ENCODE measurements around the gene SH3TC1.

The SH3TC1 gene

DNA sequence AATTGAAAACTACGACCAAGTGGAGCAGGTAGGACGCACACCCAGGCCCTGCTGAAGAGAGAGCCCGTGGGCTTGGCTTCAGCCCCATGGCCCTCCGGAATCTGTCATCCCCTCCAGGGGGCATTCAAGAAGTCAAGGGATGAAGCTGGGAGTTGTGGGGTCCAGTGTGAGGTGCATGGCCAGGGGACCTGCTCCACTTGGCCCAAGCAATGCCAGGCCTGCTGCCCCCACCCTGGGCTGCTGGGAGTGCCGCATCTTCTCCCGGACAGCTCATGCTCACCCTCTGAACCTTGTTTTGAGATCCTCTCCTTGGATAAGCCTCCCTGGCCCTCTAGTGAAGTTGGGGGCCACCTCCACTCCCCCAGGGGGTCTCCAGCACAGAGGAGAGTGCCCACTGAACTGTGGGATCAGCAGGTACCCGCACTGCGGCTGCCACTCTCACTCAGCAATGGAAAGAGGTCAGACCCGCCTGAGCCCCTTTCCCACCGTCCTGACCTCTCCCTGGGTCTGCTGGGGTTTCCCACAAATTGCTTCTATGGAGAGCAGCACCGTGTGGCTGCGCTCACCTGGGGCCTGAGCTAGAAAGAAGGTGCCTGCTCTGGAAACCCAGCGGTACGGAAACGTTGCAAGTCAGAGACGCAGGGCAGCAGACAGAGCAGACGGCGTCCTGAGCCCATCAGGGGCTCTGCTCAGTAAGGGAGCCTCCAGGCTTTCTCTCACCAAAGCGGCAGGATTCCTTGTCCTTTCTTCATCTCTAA is 35.5 kb upstream of the SH3TC1 start:
- DNase-seq (ENCODE audit: low read depth) = no peak

DNA sequence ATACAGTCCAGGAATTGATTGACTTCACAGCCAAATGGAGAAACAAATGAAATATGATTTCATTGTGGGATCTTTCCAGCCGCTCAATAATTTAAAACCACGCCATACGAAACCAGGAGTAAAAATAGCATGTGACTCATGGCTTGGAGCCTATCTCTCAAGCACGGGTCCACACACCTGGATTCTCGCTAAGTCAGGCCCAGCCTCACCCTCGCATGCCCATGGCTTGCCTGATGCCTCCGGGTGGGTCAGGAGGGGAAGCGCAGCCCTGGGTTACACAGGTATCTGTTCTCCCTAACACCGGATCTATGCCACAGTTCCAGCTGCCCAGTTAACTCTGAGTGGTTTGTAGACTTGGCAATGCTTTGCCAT is 34.9 kb upstream of the SH3TC1 start:
- DNase-seq (ENCODE audit: low read depth) = no peak

DNA sequence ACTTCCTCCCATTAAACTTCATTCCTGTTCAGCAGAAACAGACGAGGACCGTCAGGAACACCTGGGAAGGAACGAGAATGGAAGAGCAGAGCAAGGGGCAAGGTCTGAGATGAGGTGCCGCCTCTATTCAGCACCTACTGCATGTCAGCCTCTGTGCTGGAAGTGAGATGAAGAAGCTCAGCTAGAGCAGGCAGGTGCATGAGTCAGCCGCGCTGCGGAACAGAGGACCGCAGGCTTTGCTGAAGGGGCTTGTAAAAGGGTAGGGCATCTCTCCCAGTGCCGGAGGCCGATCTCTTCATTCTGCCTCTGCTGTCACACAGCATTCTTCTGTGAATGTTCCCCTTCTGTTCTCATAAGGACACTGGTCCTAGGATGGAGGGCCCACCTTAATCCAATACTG is 34.4 kb upstream of the SH3TC1 start:
- no peak for DNase-seq (ENCODE audit: low read depth)

DNA sequence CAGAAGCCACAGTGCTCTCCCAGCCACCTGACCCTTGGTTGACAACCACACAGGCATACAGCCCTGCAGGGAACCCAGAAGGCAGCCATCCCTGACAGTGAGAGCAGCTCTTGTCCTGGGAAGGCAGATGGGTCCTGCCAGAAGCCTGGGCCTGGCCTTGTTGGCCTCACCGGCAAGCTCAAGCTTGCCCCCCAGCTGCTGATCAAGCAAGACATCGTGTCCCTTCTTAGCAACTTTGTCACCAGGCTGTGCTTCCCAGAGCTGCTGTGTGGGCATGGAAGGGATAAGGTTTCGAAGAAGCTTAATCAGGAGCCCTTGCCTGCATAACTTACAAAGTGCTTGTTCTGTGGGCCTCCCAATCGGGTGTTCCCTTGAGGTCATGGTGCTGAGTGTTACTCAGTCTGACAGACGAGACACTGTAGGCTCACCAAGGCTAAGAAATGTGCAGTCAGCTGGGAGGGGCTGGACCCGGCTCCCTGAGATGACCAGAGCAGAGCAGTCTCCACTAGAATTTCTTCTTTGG is 33.7 kb upstream of the SH3TC1 start:
- no peak for DNase-seq (ENCODE audit: low read depth)

DNA sequence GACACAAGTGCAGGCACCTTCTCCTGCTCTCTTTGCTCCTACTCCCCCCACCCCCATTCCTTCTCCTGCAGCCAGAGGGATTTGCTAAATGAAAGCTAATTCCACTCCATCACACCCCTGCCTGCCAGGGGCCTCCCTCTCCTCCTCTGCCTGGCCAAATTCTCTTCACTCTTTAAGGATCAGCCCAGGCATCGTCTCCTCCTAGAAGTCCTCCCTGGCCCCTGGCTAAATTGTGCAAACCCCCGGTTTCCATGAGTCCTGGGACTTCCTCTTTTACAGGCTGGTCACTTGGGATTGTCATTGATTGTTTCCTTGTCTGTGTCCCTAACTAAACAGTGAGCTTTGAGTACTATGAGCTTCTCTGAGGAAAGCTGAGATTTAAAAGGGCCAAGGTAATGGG is 31.8 kb upstream of the SH3TC1 start:
- DNase-seq (ENCODE audit: low read depth) = no peak

DNA sequence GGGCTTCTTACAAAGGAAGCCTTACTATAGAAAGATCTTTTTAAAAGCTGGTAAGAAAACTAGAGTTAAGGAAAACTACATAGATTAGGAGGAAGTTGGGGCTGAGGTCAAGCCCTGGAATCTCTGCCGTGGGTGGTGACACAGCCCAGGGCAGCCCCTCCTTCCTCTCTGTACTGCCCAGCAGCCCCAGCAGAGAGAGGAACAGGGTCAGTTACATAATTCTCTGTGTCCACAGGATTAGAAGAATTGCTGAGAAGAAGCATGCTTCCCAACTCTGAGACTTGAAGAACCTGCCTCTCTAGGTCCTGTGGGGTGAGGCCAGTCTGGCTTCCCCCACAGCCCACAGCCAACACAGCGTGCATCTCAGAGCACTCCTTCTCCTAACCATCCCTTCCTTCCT is 31.3 kb upstream of the SH3TC1 start:
- DNase-seq (ENCODE audit: low read depth) = no peak

DNA sequence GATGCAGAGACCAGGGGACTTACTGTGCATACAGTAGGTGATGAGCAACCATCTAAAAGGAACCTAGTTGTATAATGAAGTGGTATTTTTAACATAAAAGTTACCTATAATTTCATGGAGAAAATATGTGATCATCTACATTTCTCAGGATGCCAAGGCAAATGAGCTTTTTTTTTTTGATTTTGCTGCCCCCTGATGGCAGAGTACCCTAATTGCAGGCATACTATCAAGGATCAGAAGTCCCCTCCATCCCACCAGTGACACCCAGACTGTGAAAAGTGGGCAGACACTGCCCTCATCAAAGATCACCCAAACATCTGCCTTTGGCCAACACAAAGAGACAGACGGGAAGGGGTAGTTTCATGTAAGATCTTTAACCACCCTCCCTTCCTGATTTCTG is 30.9 kb upstream of the SH3TC1 start:
- no peak for DNase-seq (ENCODE audit: low read depth)

DNA sequence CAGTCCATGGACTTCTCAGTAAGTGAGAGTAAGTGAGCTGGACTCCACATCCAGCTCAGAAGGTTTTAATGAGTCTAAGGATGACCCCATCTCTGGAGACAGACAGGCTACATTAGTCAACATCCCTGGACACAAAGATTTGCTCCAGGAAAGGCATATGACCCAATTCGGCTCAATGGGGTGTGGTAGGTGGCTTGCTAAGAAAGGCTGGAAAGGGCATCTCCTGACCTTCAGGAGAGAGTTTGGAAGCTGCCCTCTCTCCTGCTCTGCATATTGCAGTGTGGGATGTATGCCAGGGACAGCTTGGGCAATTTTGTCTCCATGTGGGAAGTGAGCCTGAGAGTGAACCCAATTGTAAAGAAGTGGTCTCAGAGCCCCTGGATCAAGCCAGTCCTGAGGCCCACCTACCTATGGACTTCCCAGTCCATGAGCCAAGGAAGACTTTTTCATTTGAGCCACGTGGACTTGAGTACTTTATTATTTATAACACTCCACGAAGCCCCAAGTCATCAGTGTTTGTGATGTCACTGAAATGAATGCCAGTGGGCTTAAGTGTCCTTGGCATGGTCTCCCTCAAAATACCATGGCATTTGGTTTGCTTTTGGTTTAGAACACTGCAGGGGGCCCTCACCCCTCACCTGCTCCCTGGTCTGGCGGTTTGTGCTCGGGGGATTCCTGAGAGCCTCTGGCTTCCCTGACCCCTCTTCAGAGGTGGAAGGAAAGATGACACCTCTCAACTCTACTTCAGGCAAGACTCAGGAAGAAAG is 30.1 kb upstream of the SH3TC1 start:
- no peak for DNase-seq (ENCODE audit: low read depth)

DNA sequence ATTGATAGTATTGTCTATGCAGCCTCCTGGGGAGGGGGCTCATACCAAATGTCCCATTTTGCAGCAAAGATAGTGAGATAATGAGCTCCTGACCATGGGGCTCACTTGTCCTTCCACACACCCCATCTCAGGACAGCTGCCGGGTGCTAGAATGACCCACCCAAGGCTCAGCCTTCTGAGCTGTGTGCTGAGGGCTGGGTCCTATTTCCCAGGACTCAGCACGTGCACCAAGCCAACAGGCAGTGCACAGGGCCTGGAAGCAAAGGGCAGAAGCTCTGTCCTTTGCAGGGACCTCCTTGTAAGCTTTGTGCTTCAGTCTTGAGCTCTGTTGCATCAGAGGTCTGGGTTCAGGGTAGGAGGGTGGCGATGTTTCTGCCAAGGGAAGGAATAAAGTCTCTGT is 29.3 kb upstream of the SH3TC1 start:
- no peak for DNase-seq (ENCODE audit: low read depth)

DNA sequence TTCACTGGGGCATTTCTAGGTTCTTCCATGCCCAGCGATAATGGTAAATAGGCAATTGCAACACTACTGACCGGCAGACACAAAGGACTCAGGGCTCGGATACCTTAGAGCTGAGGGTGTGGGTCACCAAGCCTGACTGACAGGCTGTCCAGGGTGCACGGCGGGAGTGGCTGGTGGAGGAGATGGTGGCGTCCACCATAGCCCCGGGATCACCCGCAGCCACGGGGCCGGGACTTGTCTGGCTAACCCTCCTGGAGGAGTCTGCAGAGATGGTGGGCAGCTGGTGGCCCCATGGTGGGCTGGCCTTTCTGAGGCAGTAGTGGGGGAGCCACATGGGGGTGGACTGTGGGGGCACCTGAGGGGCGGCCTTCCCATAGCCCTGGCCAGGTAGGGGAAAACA is 28.7 kb upstream of the SH3TC1 start:
- DNase-seq (ENCODE audit: low read depth) = no peak

DNA sequence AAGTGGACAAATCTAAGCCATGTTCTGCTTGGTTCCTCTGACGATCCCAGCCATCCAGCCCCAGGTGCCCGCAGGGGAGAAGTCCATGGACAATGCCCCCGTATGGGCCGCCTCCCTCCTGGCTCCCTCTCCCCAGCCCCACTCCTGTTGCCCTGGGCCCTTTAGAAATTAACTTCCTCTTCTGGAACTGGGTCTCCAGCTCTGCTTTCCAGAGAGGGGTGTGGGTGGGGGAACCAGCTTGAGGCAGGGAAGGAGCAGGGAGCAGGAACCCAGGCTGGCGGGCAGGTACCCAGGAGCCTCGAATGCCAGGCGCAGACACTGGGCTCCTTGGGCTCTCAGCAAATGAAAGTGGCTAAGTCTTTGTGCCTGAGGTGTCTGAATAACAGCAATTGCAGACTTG is 27.8 kb upstream of the SH3TC1 start:
- no peak for DNase-seq (ENCODE audit: low read depth)

DNA sequence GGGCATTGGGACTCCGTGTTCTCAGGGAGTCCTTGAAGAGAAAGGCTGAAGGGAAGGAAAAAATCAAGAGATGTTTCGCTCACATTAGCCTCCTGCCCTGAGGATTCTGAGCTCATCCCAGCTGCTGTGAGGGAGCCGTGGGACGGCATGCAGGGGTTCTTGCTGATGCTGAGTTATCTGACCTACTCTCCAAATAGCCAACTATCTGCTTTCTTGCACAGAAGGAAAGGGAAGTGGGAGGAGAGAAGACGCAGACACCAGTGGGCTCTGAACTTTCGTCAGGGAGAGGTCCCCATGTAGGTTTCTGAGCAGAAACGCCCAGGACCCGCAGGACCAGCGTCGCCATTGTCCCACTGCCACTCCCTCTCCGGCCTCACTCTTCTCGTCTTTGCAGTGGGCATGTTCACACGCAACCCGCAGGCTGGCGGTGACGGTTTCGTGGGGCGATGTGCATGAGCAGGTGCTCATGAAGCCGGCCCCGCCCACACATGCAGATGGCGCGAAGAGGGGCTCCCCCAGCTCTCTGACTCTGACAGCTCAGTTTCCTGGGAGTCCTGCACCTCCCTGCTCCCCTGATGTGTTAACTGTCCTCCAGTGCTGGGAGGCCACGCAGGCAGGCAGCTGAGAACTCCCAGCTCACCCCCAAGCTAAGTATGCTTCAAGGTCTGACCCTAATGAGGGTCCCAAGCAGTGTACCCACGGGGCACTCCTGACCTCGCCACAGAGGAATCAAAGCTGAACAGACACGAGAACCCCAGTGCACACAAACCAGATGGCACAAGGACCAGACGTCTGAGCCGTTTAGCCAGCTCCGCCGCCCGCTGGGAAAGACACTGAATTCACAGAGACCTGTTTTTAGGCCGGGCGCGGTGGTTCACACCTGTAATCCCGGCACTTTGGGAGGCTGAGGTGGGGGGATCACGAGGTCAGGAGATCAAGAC is 26.8 kb upstream of the SH3TC1 start:
- peak; percentile 19 for DNase-seq (ENCODE audit: low read depth)

DNA sequence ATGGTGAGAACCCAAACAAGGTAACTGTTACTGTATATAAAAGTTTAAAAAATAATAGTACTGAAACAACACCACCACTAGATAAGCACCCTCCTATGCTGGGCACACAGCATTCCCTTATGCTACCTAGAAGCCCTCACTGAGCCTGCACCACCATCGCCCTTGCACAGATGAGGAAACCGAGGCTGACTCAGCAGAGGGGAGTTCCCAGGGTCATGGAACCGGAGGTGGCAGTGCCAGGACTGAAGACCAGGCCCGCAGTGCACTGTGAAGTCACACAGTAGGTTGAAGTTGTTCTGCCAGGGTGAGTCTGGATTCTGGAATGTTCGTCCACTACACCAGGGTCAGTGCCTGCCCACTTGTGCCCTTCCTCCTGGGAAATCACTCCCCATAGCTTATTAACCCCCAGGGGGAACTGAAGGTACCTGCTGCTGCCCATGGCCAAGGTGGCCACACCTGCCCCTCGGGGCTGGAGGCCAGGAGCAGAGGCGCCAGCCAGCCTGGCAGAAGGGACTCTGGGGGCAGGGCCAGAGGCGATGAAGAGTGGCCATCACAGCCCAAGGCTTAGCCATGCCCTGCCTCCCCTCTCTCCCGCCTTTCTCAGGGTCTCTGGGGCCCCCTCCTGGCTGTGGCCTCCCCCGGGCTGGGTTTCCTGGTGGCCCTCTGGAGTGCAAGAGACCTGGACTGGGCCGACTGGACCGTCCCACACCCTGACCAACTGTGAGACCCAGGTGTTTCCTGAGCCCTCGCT is 25.4 kb upstream of the SH3TC1 start:
- no peak for DNase-seq (ENCODE audit: low read depth)

DNA sequence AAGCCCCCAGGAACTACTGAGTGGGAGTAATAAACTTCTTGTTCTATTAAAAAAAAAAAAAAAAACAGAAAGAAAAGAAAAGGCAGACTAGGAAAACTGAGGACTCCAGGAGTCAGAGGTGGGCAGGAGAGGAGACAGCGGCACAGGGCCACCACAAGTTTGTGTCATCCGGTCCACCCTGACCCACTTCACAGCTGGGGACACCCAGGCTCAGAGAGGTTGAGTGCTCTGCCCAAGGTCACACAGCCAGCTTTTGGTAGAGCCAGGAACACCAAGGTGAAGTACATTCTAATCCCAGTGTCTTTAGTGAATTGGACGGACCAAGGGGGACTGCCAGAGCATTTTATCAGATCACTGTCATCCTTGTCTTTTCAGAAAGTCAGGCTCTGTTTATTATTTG is 24.1 kb upstream of the SH3TC1 start:
- DNase-seq (ENCODE audit: low read depth) = no peak

DNA sequence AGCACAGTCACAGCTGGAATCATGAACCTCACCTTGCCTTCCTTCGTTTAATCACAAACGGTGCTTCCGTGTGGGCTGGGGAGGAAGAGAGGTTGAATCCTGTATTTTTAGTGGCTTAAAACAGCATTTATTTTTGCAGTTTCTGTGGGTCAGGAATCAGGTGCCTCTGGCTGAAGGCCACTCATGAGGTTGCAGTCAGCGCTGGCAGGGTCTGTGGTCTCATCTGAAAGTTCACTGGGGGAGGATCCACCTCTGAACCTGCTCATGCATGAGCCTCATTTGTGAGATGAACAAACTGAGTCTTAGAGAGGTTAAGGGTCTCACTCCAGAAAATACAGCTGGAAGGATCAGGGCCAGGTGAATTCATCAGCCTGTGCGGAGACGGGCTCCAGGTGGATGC is 23.4 kb upstream of the SH3TC1 start:
- DNase-seq (ENCODE audit: low read depth) = no peak

DNA sequence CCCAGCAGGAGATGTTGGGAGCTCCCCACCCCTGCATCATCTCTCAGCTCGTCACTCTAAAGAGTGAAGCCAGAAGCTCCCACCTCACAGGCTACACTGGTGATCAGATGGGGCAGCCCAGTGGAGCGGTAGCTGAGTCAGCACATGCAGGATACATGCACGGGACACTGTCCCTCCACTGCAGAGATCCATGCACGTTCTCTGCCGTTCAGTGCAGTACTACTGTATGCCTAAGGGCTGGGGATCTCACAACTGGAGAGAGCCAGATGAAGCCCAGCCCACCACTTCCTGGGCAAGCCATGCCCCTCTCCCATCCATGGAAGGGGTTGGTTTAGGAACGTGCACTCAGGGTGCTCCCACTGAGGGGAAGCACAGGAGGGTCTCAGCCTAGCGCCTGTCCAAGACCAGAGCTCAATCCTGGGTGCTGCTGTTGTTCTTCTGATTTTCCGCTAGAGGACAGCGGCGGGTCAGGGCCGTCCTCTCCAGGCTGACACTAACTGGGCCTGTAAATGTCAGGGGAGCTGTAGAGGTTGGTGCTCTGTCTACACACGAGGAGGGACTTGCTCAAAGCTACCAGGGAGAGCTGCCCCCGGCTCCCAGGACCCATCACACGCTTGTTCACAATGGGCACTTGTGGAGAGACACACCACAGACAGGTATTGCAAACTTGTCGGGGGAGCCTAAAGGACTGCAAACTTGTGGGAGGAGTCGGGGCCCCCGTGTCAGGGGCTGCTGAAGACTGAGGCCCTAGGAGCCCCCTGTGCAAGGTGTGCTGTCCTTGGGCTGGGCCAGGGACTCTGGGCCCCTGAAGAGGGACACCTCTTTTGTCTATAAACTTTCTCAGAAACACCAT is 22.3 kb upstream of the SH3TC1 start:
- no peak for DNase-seq (ENCODE audit: low read depth)

DNA sequence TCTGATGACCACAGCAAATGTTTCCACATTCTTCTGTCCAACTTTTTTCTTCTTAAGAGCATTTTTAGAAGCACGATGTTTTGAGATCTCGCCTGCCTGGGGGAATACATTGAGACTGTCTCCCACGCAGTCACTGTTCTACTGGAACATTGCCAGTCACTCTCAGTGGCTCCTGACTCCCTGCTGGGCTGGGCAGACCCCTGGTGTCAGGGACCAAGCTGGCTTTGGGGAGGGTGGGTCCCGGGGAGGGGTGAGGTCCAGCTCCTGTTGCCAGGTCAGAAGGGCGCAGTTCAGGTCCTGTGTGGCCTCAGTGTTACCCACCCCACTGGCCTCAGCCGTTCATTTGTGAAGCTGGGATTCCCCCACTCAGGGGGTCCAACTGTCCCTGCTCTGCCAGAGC is 21.5 kb upstream of the SH3TC1 start:
- DNase-seq (ENCODE audit: low read depth) = no peak

DNA sequence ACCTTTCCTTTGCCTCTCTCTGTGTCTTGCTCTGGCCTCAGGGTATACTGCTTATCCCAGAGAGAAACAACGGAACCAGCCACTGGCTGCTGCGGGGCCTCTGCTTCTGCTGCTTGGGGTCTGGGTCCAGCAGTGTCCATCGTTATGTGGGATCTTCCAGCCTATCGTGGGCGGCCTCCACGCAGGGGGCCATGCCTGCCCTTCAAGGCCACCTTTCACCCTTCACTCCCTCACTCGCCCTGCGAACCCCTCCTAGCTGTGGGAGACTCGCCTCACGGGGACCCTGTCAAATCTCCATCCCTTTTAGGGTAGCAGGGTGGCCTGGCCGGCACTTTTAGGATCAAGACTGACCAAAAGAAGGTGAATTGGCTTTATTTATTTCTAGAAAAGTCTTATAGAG is 21.1 kb upstream of the SH3TC1 start:
- DNase-seq (ENCODE audit: low read depth) = no peak

DNA sequence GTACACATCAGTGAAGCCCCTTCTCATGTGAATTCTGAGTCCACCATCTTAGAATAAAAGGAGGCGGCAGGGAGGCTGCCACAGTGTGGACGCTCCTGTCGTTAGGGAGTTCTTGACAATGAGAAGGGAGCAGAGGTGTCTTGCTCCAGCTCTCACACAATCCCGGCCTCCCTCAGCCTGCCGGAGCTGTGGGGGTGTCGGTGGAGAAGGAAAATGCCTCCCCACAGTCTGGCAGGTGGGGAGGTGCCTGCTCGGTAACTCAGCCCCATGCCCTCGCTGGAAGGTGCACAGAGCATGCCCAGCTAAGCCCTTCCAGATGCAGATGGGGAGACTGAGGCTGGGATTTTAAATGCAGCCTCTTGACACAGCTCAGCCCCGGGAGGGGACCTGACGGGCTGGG is 20.0 kb upstream of the SH3TC1 start:
- DNase-seq (ENCODE audit: low read depth) = no peak

DNA sequence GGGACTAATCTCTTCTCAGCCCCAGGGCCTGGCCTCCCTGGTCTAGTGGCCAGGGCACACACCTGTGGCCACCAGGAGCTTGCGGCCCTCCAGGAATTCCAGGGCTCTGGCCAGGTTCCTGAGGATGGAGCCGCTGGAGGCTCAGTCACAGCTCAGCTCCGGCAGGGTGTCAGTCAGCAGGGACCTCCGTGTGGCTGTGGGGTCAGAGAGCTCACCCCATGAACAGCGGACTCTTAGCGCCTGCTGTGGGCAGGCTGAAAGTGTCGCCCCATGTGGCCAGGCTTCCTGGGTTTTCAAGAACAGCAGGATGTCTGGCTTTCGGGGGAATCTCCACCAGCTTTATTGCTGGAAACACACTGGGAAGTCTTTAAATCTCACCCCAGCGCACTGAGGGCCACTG is 19.3 kb upstream of the SH3TC1 start:
- DNase-seq (ENCODE audit: low read depth) = no peak

Measured in activated T-helper 9 cell treated with anti-CD3 and anti-CD28 coated beads, Interleukin-2, amount 50 U/mL, for 16 hours (primary cell).